WTC11 (cell line): ENCODE data around the gene FILIP1L. TPM values are rescaled to one million over a fixed set of nuclear protein-coding genes. Genes with fewer than 3 reads are reported as not detected.

Experiments used
- ATAC-seq: fragments of 200-7000 bp; cut with Tn5 transposase; 2 replicates; pipeline ENCODE4 v1.10.0; 2021; ENCODE audit warnings: mild to moderate bottlenecking, moderate library complexity
- CTCF ChIA-PET: fragments of 300-600 bp; sonication (Branson Sonifier 250); formaldehyde crosslinking; loops from one replicate; lab custom pipeline; 2021; ENCODE audit warnings: antibody characterized with exemption; lab: Charles Lee
- POLR2A ChIA-PET: fragments of 350-600 bp; sonication (Branson Sonifier 250); formaldehyde crosslinking; loops from one replicate; lab custom pipeline; 2021; ENCODE audit warnings: antibody characterized with exemption; lab: Charles Lee
- DNase-seq: peaks from one replicate; pipeline ENCODE4 v3.0.0; 2021; ENCODE audit warnings: low spot score
- H3K27ac Mint-ChIP-seq: 2 replicates; pipeline ENCODE4 v1.8.0; 2021; ENCODE audit warnings: mixed read lengths
- H3K27me3 Mint-ChIP-seq: 2 replicates; pipeline ENCODE4 v1.8.0; 2021; ENCODE audit warnings: low read depth, mild to moderate bottlenecking, moderate library complexity, mixed read lengths
- H3K36me3 Mint-ChIP-seq: 2 replicates; pipeline ENCODE4 v1.8.0; 2021; ENCODE audit warnings: mixed read lengths
- H3K4me1 Mint-ChIP-seq: 2 replicates; pipeline ENCODE4 v1.8.0; 2022; ENCODE audit warnings: mixed read lengths
- H3K4me3 Mint-ChIP-seq: 2 replicates; pipeline ENCODE4 v1.8.0; 2021; ENCODE audit warnings: mild to moderate bottlenecking, moderate library complexity, mixed read lengths
- H3K9me3 Mint-ChIP-seq: 2 replicates; pipeline ENCODE4 v1.8.0; 2021; ENCODE audit warnings: mixed read lengths
- AFF4 ChIP-seq: sonication (generic); formaldehyde crosslinking; IDR thresholded peaks from 2 replicates; pipeline ENCODE4 v1.8.1; 2023; ENCODE audit warnings: mild to moderate bottlenecking, missing genetic modification reagents, borderline replicate concordance
- CDX4 ChIP-seq: fragments of 250-450 bp; sonication (Bioruptor Pico); IDR thresholded peaks from 2 replicates; pipeline ENCODE4 v1.9.0; 2021; ENCODE audit warnings: moderate library complexity, mild to moderate bottlenecking, inconsistent platforms, borderline replicate concordance
- ELF4 ChIP-seq: sonication (generic); formaldehyde crosslinking; IDR thresholded peaks from 2 replicates; pipeline ENCODE4 v1.8.1; 2022; ENCODE audit warnings: low read depth, mild to moderate bottlenecking, moderate library complexity, missing genetic modification reagents
- GABPB1 ChIP-seq: sonication (generic); formaldehyde crosslinking; IDR thresholded peaks from 2 replicates; pipeline ENCODE4 v1.8.1; 2023; ENCODE audit warnings: mild to moderate bottlenecking, missing genetic modification reagents
- MLX ChIP-seq: sonication (generic); formaldehyde crosslinking; IDR thresholded peaks from 2 replicates; pipeline ENCODE4 v1.8.1; 2023; ENCODE audit warnings: mild to moderate bottlenecking, missing genetic modification reagents, moderate library complexity
- MYBL2 ChIP-seq: sonication (generic); formaldehyde crosslinking; IDR thresholded peaks from 2 replicates; pipeline ENCODE4 v1.8.1; 2023; ENCODE audit warnings: mild to moderate bottlenecking, moderate library complexity, missing genetic modification reagents
- NFE2L1 ChIP-seq: sonication (generic); formaldehyde crosslinking; IDR thresholded peaks from 2 replicates; pipeline ENCODE4 v1.8.1; 2023; ENCODE audit warnings: missing genetic modification reagents
- SP1 ChIP-seq: sonication (generic); formaldehyde crosslinking; conservative IDR thresholded peaks from 2 replicates; pipeline ENCODE4 v1.8.1; 2022; ENCODE audit warnings: missing genetic modification reagents
- ZNF138 ChIP-seq: sonication (generic); formaldehyde crosslinking; conservative IDR thresholded peaks from 2 replicates; pipeline ENCODE4 v1.8.1; 2022; ENCODE audit warnings: mild to moderate bottlenecking, moderate library complexity, missing genetic modification reagents
- ZNF219 ChIP-seq: sonication (generic); formaldehyde crosslinking; IDR thresholded peaks from 2 replicates; pipeline ENCODE4 v1.8.0; 2023; ENCODE audit warnings: missing genetic modification reagents, mild to moderate bottlenecking, borderline replicate concordance
- ZNF425 ChIP-seq: fragments of 250-450 bp; sonication (Bioruptor Pico); conservative IDR thresholded peaks from 2 replicates; pipeline ENCODE4 v1.9.0; 2021; ENCODE audit warnings: mild to moderate bottlenecking
- total RNA-seq: library from RNA; stranded (reverse); gene quantifications from 3 replicates; pipeline ENCODE4 v1.2.3, GENCODE V29; 2021
- TF ChIP-seq, protein P1 (sequence below): sonication (generic); formaldehyde crosslinking; IDR thresholded peaks from 2 replicates; pipeline ENCODE4 v1.8.1; 2022; ENCODE audit warnings: missing genetic modification reagents, borderline replicate concordance
- TF ChIP-seq, protein P2 (sequence below): sonication (generic); formaldehyde crosslinking; IDR thresholded peaks from 2 replicates; pipeline ENCODE4 v1.8.1; 2023; ENCODE audit warnings: mild to moderate bottlenecking, missing genetic modification reagents

The FILIP1L gene
- total RNA-seq, 1 experiment from 2014 or later = 0.17 TPM

DNA sequence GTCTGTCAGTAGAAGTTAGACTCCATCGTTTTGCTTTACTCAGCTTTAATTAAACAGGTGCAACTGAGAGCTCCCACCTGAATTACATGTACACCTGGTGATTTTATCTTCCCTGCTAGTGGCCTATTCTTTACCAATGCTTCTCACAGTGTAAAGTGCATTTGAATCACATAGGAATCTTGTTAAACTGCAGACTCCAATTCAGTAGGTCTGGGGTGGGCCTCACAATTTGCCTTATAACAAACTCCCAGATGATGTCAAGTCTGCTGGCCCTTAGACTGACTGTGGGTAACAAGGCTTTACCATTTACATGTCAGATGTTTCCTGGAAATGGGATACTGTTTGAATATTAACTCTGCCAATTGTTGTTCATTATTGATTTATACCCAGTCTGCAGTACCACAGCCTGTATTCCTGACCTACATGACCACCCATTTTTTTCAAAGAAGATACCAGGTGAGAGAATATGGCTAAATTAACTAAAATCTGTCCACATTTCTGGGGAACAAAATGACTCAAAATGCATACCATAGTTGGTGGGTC, 259.5 kb downstream of the FILIP1L start:
- no peaks in the 10 kb centered on the region for H3K36me3 Mint-ChIP-seq
- CTCF ChIA-PET = interaction anchor here (1.3 to 2.8 kb wide), 2 partner anchors 12 to 23 kb away, joined by 6 to 9 read pairs; no protein-coding TSS in a partner anchor
- H3K4me3 Mint-ChIP-seq = no peak overlapping the region
- no peaks in the 10 kb centered on the region for H3K27me3 Mint-ChIP-seq
- POLR2A ChIA-PET = no interaction called here
- ATAC-seq = peak; percentile 67
- H3K9me3 Mint-ChIP-seq = no peaks in the 10 kb centered on the region
- DNase-seq = no peak
- H3K4me1 Mint-ChIP-seq = peaks cover 34% of the 10 kb centered on the region
- no peak for TF ChIP-seq SP1 (CRISPR knock-in tag)
- no peak for TF ChIP-seq ZNF138 (CRISPR knock-in tag)
- TF ChIP-seq, all 79 proteins: peak for 0
- no peak overlapping the region for H3K27ac Mint-ChIP-seq

DNA sequence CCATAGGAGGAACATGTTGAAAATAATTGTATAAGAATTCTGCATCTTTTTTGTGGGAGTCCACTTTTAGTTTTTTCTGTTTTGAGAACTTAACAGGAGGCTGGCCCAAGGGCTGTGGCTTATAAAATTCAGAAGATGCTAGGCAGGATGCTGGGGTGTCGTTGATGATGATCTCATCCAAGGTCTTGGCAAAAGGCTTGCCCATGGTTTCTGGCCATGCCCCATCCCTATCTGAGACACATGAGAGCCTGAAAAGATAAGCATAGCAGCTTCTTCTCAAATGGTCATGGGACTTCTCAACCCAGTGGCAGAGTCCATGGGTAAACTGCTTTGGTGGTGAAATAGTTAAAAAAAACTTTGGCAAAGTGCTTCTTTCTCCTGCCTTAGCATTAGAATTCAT, 261.4 kb downstream of the FILIP1L start:
- POLR2A ChIA-PET = no interaction called here
- no peak for ATAC-seq
- H3K4me3 Mint-ChIP-seq = no peak overlapping the region
- TF ChIP-seq CDX4 (CRISPR knock-in tag) (no peak), ZNF425 (CRISPR knock-in tag) (no peak), MYBL2 (no peak), GABPB1 (CRISPR knock-in tag) (no peak), AFF4 (no peak), ZNF219 (no peak), MLX (CRISPR knock-in tag) (no peak), NFE2L1 (CRISPR knock-in tag) (no peak), ELF4 (CRISPR knock-in tag) (no peak)
- TF ChIP-seq, protein P1, sequence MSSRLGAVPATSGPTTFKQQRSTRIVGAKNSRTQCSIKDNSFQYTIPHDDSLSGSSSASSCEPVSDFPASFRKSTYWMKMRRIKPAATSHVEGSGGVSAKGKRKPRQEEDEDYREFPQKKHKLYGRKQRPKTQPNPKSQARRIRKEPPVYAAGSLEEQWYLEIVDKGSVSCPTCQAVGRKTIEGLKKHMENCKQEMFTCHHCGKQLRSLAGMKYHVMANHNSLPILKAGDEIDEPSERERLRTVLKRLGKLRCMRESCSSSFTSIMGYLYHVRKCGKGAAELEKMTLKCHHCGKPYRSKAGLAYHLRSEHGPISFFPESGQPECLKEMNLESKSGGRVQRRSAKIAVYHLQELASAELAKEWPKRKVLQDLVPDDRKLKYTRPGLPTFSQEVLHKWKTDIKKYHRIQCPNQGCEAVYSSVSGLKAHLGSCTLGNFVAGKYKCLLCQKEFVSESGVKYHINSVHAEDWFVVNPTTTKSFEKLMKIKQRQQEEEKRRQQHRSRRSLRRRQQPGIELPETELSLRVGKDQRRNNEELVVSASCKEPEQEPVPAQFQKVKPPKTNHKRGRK = no peak
- TF ChIP-seq, protein P2, sequence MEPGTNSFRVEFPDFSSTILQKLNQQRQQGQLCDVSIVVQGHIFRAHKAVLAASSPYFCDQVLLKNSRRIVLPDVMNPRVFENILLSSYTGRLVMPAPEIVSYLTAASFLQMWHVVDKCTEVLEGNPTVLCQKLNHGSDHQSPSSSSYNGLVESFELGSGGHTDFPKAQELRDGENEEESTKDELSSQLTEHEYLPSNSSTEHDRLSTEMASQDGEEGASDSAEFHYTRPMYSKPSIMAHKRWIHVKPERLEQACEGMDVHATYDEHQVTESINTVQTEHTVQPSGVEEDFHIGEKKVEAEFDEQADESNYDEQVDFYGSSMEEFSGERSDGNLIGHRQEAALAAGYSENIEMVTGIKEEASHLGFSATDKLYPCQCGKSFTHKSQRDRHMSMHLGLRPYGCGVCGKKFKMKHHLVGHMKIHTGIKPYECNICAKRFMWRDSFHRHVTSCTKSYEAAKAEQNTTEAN (CRISPR knock-in tag) = no peak
- DNase-seq = no peak
- H3K36me3 Mint-ChIP-seq = no peaks in the 10 kb centered on the region
- H3K4me1 Mint-ChIP-seq = peaks cover 34% of the 10 kb centered on the region
- H3K9me3 Mint-ChIP-seq = no peaks in the 10 kb centered on the region
- no peak overlapping the region for H3K27ac Mint-ChIP-seq
- CTCF ChIA-PET = interaction anchor here (2.8 kb wide), 1 partner anchor 10 kb away, joined by 9 read pairs; no protein-coding TSS in a partner anchor
- H3K27me3 Mint-ChIP-seq = no peaks in the 10 kb centered on the region
